Stimulated activated naive CD8-positive, alpha-beta T cell treated with anti-CD3 and anti-CD28 coated beads, Interleukin-15, amount 100 ng/mL, for 72 hours (primary cell): Measurements from ENCODE around the gene NFS1.
A peak's percentile ranks its signal among the peaks of the same experiment; 100 is the strongest.

Experiments
- ATAC-seq: fragments of 150-1000 bp; cut with Tn5 transposase; 2 replicates; pipeline ENCODE4 v1.10.0; 2021; ENCODE audit warnings: mild to moderate bottlenecking, moderate library complexity
- DNase-seq, 2 donors: peaks; one replicate each; pipeline ENCODE4 v3.0.0; 2021 to 2022
- H3K27ac Mint-ChIP-seq, 2 donors: one replicate each; pipeline ENCODE4 v1.8.0; 2022; ENCODE audit warnings: mild to moderate bottlenecking in 2 of 2, mixed read lengths in 2 of 2, moderate library complexity in 2 of 2
- H3K27me3 Mint-ChIP-seq: one replicate; pipeline ENCODE4 v1.8.0; 2022; ENCODE audit warnings: mixed read lengths
- H3K4me1 Mint-ChIP-seq: one replicate; pipeline ENCODE4 v1.8.0; 2022; ENCODE audit warnings: mild to moderate bottlenecking, mixed read lengths
- H3K4me3 Mint-ChIP-seq, 2 donors: one replicate each; pipeline ENCODE4 v1.8.0; 2022; ENCODE audit warnings: mild to moderate bottlenecking in 2 of 2, mixed read lengths in 2 of 2, moderate library complexity in 1 of 2
- H3K9me3 Mint-ChIP-seq, 2 donors: one replicate each; pipeline ENCODE4 v1.8.0; 2022; ENCODE audit warnings: mixed read lengths in 2 of 2

The NFS1 gene

GRCh38 chr20:35625584-35626385 is 73.4 kb downstream of the NFS1 start:
- Mint-ChIP-seq H3K4me1 (peaks cover 10% of the 10 kb centered on the region), H3K4me3 (no peak overlapping the region), H3K27ac (peak overlapping the region in 1 of 2 donors; percentile 86), H3K27me3 (no peaks in the 10 kb centered on the region), H3K9me3 (no peaks in the 10 kb centered on the region)
- no peak for DNase-seq
- ATAC-seq = no peak

GRCh38 chr20:35621560-35621946 is 77.6 kb downstream of the NFS1 start:
- H3K9me3 Mint-ChIP-seq = no peaks in the 10 kb centered on the region
- no peak for ATAC-seq
- H3K27ac Mint-ChIP-seq = peak overlapping the region in 1 of 2 donors; percentile 36
- H3K27me3 Mint-ChIP-seq = peaks cover 11% of the 10 kb centered on the region
- no peak overlapping the region for H3K4me3 Mint-ChIP-seq
- peaks cover 52% of the 10 kb centered on the region for H3K4me1 Mint-ChIP-seq
- no peak for DNase-seq

- peaks cover 55% of the 10 kb centered on the region for H3K4me1 Mint-ChIP-seq
Measured at GRCh38 chr20:35620818-35621559, 78.2 kb downstream of the NFS1 start.

GRCh38 chr20:35619196-35620095 is 79.7 kb downstream of the NFS1 start:
- Mint-ChIP-seq H3K27ac (peak overlapping the region; percentile 52 to 91), H3K9me3 (no peaks in the 10 kb centered on the region), H3K4me1 (peaks cover 70% of the 10 kb centered on the region), H3K27me3 (peaks cover 11% of the 10 kb centered on the region), H3K4me3 (peak overlapping the region; percentile 89 to 95)
- peak; percentile 63 for ATAC-seq
- DNase-seq = peak; percentile 82 to 85

More at GRCh38 chr20:35620818-35621559, 78.2 kb downstream of the NFS1 start:
- ATAC-seq = no peak
- H3K4me3 Mint-ChIP-seq = no peak overlapping the region
- H3K9me3 Mint-ChIP-seq = no peaks in the 10 kb centered on the region
- no peak for DNase-seq
- peak overlapping the region in 1 of 2 donors; percentile 36 for H3K27ac Mint-ChIP-seq
- peaks cover 11% of the 10 kb centered on the region for H3K27me3 Mint-ChIP-seq

GRCh38 chr20:35618263-35619131 is 80.7 kb downstream of the NFS1 start:
- Mint-ChIP-seq H3K9me3 (no peaks in the 10 kb centered on the region), H3K27ac (peak overlapping the region; percentile 65 to 92), H3K27me3 (peaks cover 11% of the 10 kb centered on the region), H3K4me1 (peaks cover 73% of the 10 kb centered on the region), H3K4me3 (peak overlapping the region; percentile 89 to 95)
- peak; percentile 36 to 44 for DNase-seq
- ATAC-seq = no peak
